Psoas muscle (tissue), 8 donors: Measurements from ENCODE around the gene PARVB. TPM values are rescaled to one million over a fixed set of nuclear protein-coding genes. Genes with fewer than 3 reads are reported as not detected.

Experiments
- ATAC-seq, 4 donors: fragments of 200-7000 bp; cut with Tn5 transposase; one replicate each; pipeline ENCODE4 v1.9.1; 2020; ENCODE audit warnings: moderate library complexity in 3 of 4, mild to moderate bottlenecking in 2 of 4
- DNase-seq, 2 donors: peaks; one replicate each; pipeline ENCODE4 v3.0.0-alpha.2; 2020
- H3K27ac ChIP-seq: fragments of 200-600 bp; one replicate; pipeline ENCODE4 v1.8.0; 2022
- H3K27me3 ChIP-seq, 3 donors: fragments of 200-600 bp in 1 of 3; one replicate each; pipeline versions ENCODE4 v1.6.1 to v1.8.0; 2013 to 2022; ENCODE audit warnings: low read length in 2 of 3, mild to moderate bottlenecking in 2 of 3, moderate library complexity in 1 of 3; ENCODE audit not compliant: insufficient read depth in 3 of 3
- H3K36me3 ChIP-seq, 2 donors: fragments of 200-600 bp in 1 of 2; one replicate each; pipeline versions ENCODE4 v1.6.1 to v1.8.0; 2013 to 2022; ENCODE audit warnings: low read depth in 1 of 2, mild to moderate bottlenecking in 1 of 2, moderate library complexity in 1 of 2; ENCODE audit not compliant: insufficient read depth in 1 of 2
- H3K4me1 ChIP-seq: fragments of 200-600 bp; one replicate; pipeline ENCODE4 v1.8.0; 2022
- H3K4me3 ChIP-seq: fragments of 200-600 bp; one replicate; pipeline ENCODE4 v1.8.0; 2022; ENCODE audit warnings: mild to moderate bottlenecking
- H3K9me3 ChIP-seq: fragments of 200-600 bp; one replicate; pipeline ENCODE4 v1.8.0; 2022
- CTCF ChIP-seq: fragments of 200-600 bp; IDR thresholded peaks from one replicate; pipeline ENCODE4 v1.8.0; 2022; ENCODE audit warnings: antibody characterized with exemption
- WGBS, 3 donors: extraction: QIAGEN DNeasy Blood & Tissue Kit; methylation state at CpG; one replicate each; pipeline versions ENCODE4 v1.1.6 to v1.1.7; 2013; 5-methylcytosine and 5-hydroxymethylcytosine counted together
- intact Hi-C, 2 donors: fragments of 100-400 bp; cut with DNase I; formaldehyde crosslinking; loops; one replicate each; pipeline versions ENCODE4 v1.11.0 to v1.14.2; 2022
- polyA plus RNA-seq, 3 donors: library from polyadenylated mRNA; stranded (reverse); fragments of 200-250 nt; gene quantifications; one replicate each; pipeline ENCODE4 v1.2.3, GENCODE V29; 2013
- total RNA-seq, 4 donors: library from RNA; stranded (reverse); fragmentation: NEBNext Ultra II Directional in 2 of 4; extraction: Animal tissue kit (Norgen Biotek cat#: 25700) in 2 of 4; gene quantifications; one replicate each; pipeline versions ENCODE4 v1.2.1 to v1.2.4, GENCODE V29; 2021 to 2023
- donor health status: healthy with polysubstance abuse.
- donor health status: DM: no; HTN: no; CAD: no; lungs with moderate emphysema.
- donor health status: Bipolar disorder and iron deficiency.
- donor health status: healthy.
- donor health status: DM: yes; HTN: yes; CAD: no.
- donor health status: DM: no; HTN: no; CAD: no.
- donor health status: DM: no; HTN: no; CAD: no.
- donor health status: DM: yes; HTN: yes; CAD: no.

Gene PARVB
- total and polyA plus RNA-seq, 7 donors = 84.5 to 172 (median 103) TPM

- intact Hi-C loops = no loop called here
- ATAC-seq = no peak
- no peak for TF ChIP-seq CTCF
- H3K4me1 ChIP-seq = no peaks in the 10 kb centered on the region
- no peaks in the 10 kb centered on the region for H3K36me3 ChIP-seq
- no peaks in the 10 kb centered on the region for H3K9me3 ChIP-seq
- H3K27me3 ChIP-seq = peaks cover 0 to 16% (median 7%) of the 10 kb centered on the region in 3 donors
- H3K27ac ChIP-seq = no peak overlapping the region
- no peak overlapping the region for H3K4me3 ChIP-seq
- 81 to 91% (median 85%) methylated on average over 6 of the region's 6 CpGs for WGBS, 3 donors
- DNase-seq = no peak
Observed at GRCh38 chr22:44218071-44218470, 194.0 kb downstream of the PARVB start.

- H3K4me1 ChIP-seq = no peaks in the 10 kb centered on the region
- H3K4me3 ChIP-seq = no peak overlapping the region
- no peak for TF ChIP-seq CTCF
- DNase-seq (no peak), ATAC-seq (no peak)
- intact Hi-C loops = no loop called here
- no peaks in the 10 kb centered on the region for H3K36me3 ChIP-seq
- H3K27ac ChIP-seq = no peak overlapping the region
- peaks cover 0 to 16% (median 7%) of the 10 kb centered on the region in 3 donors for H3K27me3 ChIP-seq
- 70 to 76% (median 73%) methylated on average over 21 of the region's 21 CpGs for WGBS, 3 donors
- no peaks in the 10 kb centered on the region for H3K9me3 ChIP-seq
Observed at GRCh38 chr22:44219101-44219870, 195.2 kb downstream of the PARVB start.

GRCh38 chr22:44220727-44221680, 196.9 kb downstream of the PARVB start:
- H3K36me3 ChIP-seq = no peaks in the 10 kb centered on the region
- H3K4me3 ChIP-seq = no peak overlapping the region
- peaks cover 0 to 16% (median 5%) of the 10 kb centered on the region in 3 donors for H3K27me3 ChIP-seq
- DNase-seq (no peak), ATAC-seq (no peak)
- H3K27ac ChIP-seq = no peak overlapping the region
- no peaks in the 10 kb centered on the region for H3K4me1 ChIP-seq
- no peak for TF ChIP-seq CTCF
- intact Hi-C loops = no loop called here
- H3K9me3 ChIP-seq = no peaks in the 10 kb centered on the region
- WGBS, 3 donors = 61 to 67% (median 63%) methylated on average over 23 of the region's 23 CpGs

- H3K9me3 ChIP-seq = no peaks in the 10 kb centered on the region
- no peak for ATAC-seq
- WGBS, 3 donors = 83 to 91% (median 85%) methylated on average over 11 of the region's 11 CpGs
- no peak overlapping the region for H3K4me3 ChIP-seq
- peaks cover 0 to 20% (median 5%) of the 10 kb centered on the region in 3 donors for H3K27me3 ChIP-seq
- no peak for TF ChIP-seq CTCF
- no peaks in the 10 kb centered on the region for H3K4me1 ChIP-seq
- no peaks in the 10 kb centered on the region for H3K36me3 ChIP-seq
- no peak overlapping the region for H3K27ac ChIP-seq
- DNase-seq = no peak
- intact Hi-C loops = no loop called here
Observed at GRCh38 chr22:44221710-44222475, 197.8 kb downstream of the PARVB start.

Other genes starting within 250 kb of the PARVB start
- gene EFCAB6, start 212.0 kb upstream of the PARVB start, total RNA-seq = under 1 TPM; 0.34 to 0.84 (median 0.59) TPM
- gene EFCAB6, start 212.0 kb upstream of the PARVB start, polyA plus RNA-seq = under 1 TPM; 0.07 to 0.53 (median 0.26) TPM
- gene SULT4A1, start 161.8 kb upstream of the PARVB start, total RNA-seq = not detected
- gene SULT4A1, start 161.8 kb upstream of the PARVB start, polyA plus RNA-seq = under 1 TPM in 2 of 3 donors, not detected in 1; 0.08 to 0.23 TPM
- not detected for gene PNPLA5, start 132.3 kb upstream of the PARVB start, total RNA-seq
- under 1 TPM in 2 of 3 donors, not detected in 1; 0.01 to 0.18 TPM for gene PNPLA5, start 132.3 kb upstream of the PARVB start, polyA plus RNA-seq
- 1 to 10 TPM in 1 of 4 donors, under 1 TPM in 3; 0.32 to 3.3 (median 0.66) TPM for gene PNPLA3, start 100.5 kb upstream of the PARVB start, total RNA-seq
- gene PNPLA3, start 100.5 kb upstream of the PARVB start, polyA plus RNA-seq = under 1 TPM in 2 of 3 donors, not detected in 1; 0.29 to 0.83 TPM
- gene SAMM50, start 68.9 kb upstream of the PARVB start, total RNA-seq = 10 to 100 TPM; 59.3 to 95.0 (median 83.7) TPM
- 100 to 1,000 TPM in 1 of 3 donors, 10 to 100 TPM in 2; 62.7 to 105 (median 80.0) TPM for gene SAMM50, start 68.9 kb upstream of the PARVB start, polyA plus RNA-seq
- 1 to 10 TPM; 1.4 to 3.2 (median 2.8) TPM for gene PARVG, start 156.6 kb downstream of the PARVB start, total RNA-seq
- gene PARVG, start 156.6 kb downstream of the PARVB start, polyA plus RNA-seq = 1 to 10 TPM in 1 of 3 donors, under 1 TPM in 2; 0.77 to 1.5 (median 0.95) TPM